GM19043 (cell line): ENCODE measurements around the gene PPWD1.
A peak's percentile ranks its signal among the peaks of the same experiment; 100 is the strongest.
"Not testable (repeated sequence)": the region's sequence is repeated elsewhere in the genome, so short reads cannot be mapped to it uniquely, and the experiment has no call there.

Experiments used
- ATAC-seq: cut with Tn5 transposase; IDR thresholded peaks from one replicate; pipeline ENCODE4 v1.9.1; 2021; ENCODE audit warnings: low read depth; ENCODE audit not compliant: unreplicated experiment

PPWD1 gene

GRCh38 chr5:65562731-65563701, at the start of gene PPWD1, which contains the start of gene CENPK:
TSS of gene PPWD1 (plus strand) at chr5:65563296. CDS start at chr5:65563311, 15 bp downstream.
TSS of gene CENPK (minus strand) at chr5:65563168. CDS start at chr5:65554907, 8,261 bp downstream.
- peak; percentile 100 for ATAC-seq

- no peak for ATAC-seq
These were observed 37.4 kb upstream of the PPWD1 start for GRCh38 chr5:65525726-65526125.

GRCh38 chr5:65530904-65531303, 32.2 kb upstream of the PPWD1 start:
- ATAC-seq, result no peak

- ATAC-seq, result no peak
These were observed 27.5 kb upstream of the PPWD1 start for GRCh38 chr5:65535529-65535987.

GRCh38 chr5:65539827-65540226, 23.3 kb upstream of the PPWD1 start:
- ATAC-seq, result no peak

GRCh38 chr5:65544473-65544872, 18.6 kb upstream of the PPWD1 start:
- no peak for ATAC-seq

- no peak for ATAC-seq
These were observed 17.0 kb upstream of the PPWD1 start for GRCh38 chr5:65546141-65546540.

- ATAC-seq, result no peak
These were observed 14.8 kb upstream of the PPWD1 start for GRCh38 chr5:65548281-65548680.

GRCh38 chr5:65553941-65554340, 9.2 kb upstream of the PPWD1 start:
- ATAC-seq, result no peak

GRCh38 chr5:65555287-65555686, 7.8 kb upstream of the PPWD1 start:
- ATAC-seq, result no peak

GRCh38 chr5:65556181-65556580, 6.9 kb upstream of the PPWD1 start:
- ATAC-seq, result no peak

GRCh38 chr5:65556718-65557117, 6.4 kb upstream of the PPWD1 start:
- ATAC-seq, result no peak

- no peak for ATAC-seq
These were observed 681 bp downstream of the PPWD1 start for GRCh38 chr5:65563777-65564176.

- ATAC-seq, result no peak
These were observed 3.4 kb downstream of the PPWD1 start for GRCh38 chr5:65566505-65566904.

GRCh38 chr5:65570598-65571226, 7.6 kb downstream of the PPWD1 start:
- no peak for ATAC-seq

GRCh38 chr5:65577141-65577540, 14.0 kb downstream of the PPWD1 start:
- ATAC-seq, result no peak

- ATAC-seq, result no peak
These were observed 25.6 kb downstream of the PPWD1 start for GRCh38 chr5:65588694-65589093.

- not testable (repeated sequence) for ATAC-seq
These were observed 38.7 kb downstream of the PPWD1 start for GRCh38 chr5:65601761-65602160.

- ATAC-seq, result no peak
These were observed 48.4 kb downstream of the PPWD1 start for GRCh38 chr5:65611524-65611923.

GRCh38 chr5:65612298-65612907, 49.3 kb downstream of the PPWD1 start:
- ATAC-seq, result no peak

- no peak for ATAC-seq
These were observed 56.9 kb downstream of the PPWD1 start for GRCh38 chr5:65620021-65620420.
